ENCODE results near the gene SHB. TPM values are rescaled to one million over a fixed set of nuclear protein-coding genes. Genes with fewer than 3 reads are reported as not detected.

The SHB gene
- total RNA-seq, 1 experiment from 2014 or later, result 20.7 TPM

DNA sequence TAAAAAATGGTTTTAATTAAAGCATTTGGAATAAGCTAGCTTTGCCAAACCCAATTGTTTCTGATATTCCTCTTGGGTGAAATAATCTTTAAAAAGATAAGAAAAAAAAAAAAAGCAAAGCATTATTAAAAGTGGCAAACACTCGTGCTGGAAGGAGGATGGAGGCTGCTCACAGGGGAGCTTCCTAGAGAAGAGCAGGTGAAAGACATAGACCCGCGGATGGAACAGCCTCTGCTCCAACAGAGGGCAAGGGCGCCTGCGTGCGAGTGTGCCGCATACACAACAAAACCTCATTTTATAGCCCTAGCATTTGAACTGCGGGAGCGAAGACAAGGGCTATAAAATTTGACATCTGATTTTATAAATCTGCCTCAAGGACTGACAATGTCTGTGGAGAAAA is 131.7 kb downstream of the SHB start:
- ChIA-PET POLR2A (ENCODE audit: low non-redundant PET) (no interaction called here), CTCF (no interaction called here)
- Histone ChIP-seq H3K4me1 (ENCODE audit: insufficient read depth, low read length, poor library complexity, severe bottlenecking) (peaks cover 21% of the 10 kb centered on the region), H3K4me3 (ENCODE audit: low read depth, low read length, poor library complexity, severe bottlenecking) (no peak overlapping the region), H3K27ac (ENCODE audit: low read depth, low read length, poor library complexity, severe bottlenecking) (peak overlapping the region; percentile 46), H3K27me3 (replicated peaks; ENCODE audit: insufficient read depth, low read depth, low read length, poor library complexity) (no peaks in the 10 kb centered on the region), H3K36me3 (ENCODE audit: insufficient read depth, low read length, poor library complexity, severe bottlenecking) (no peaks in the 10 kb centered on the region), H3K9me3 (ENCODE audit: low read depth, low read length, poor library complexity, severe bottlenecking) (no peaks in the 10 kb centered on the region)
- DNase-seq (ENCODE audit: low spot score), result no peak
- TF ChIP-seq, protein P1, sequence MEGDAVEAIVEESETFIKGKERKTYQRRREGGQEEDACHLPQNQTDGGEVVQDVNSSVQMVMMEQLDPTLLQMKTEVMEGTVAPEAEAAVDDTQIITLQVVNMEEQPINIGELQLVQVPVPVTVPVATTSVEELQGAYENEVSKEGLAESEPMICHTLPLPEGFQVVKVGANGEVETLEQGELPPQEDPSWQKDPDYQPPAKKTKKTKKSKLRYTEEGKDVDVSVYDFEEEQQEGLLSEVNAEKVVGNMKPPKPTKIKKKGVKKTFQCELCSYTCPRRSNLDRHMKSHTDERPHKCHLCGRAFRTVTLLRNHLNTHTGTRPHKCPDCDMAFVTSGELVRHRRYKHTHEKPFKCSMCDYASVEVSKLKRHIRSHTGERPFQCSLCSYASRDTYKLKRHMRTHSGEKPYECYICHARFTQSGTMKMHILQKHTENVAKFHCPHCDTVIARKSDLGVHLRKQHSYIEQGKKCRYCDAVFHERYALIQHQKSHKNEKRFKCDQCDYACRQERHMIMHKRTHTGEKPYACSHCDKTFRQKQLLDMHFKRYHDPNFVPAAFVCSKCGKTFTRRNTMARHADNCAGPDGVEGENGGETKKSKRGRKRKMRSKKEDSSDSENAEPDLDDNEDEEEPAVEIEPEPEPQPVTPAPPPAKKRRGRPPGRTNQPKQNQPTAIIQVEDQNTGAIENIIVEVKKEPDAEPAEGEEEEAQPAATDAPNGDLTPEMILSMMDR (conservative IDR thresholded peaks at IDR 0.05; ENCODE audit: low read depth, low read length), result no peak
- no peak for TF ChIP-seq EZH2 (IDR thresholded peaks at IDR 0.05; ENCODE audit: borderline replicate concordance, low read depth, low read length, poor library complexity, severe bottlenecking)
- BruUV-seq (replicated peaks), result no TSS peak
- intact Hi-C loops (cut with micrococcal nuclease; ENCODE audit: unreplicated experiment), result no loop called here

DNA sequence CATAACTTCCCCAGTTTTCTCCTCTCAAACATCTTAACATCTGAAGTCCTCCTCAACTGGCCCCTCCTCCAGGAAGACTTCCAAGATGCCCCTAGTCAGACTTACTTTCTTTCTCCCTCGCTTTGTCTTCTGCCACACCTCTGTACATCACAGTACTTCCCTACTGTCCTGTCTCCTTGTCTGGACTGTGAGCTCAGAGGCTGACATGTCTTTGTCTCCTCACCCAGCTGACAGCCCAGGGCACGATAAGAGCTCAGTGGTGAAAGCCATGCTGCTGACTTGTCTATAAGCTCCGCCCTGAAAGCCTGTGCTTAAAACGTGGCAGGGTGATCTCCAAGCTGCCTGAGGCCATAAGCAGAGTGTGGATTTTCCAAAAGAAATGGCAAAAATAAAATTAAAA is 132.1 kb downstream of the SHB start:
- H3K27me3 ChIP-seq (replicated peaks; ENCODE audit: insufficient read depth, low read depth, low read length, poor library complexity), result no peaks in the 10 kb centered on the region
- CTCF ChIA-PET, result no interaction called here
- POLR2A ChIA-PET (ENCODE audit: low non-redundant PET), result no interaction called here
- H3K36me3 ChIP-seq (ENCODE audit: insufficient read depth, low read length, poor library complexity, severe bottlenecking), result no peaks in the 10 kb centered on the region
- no peaks in the 10 kb centered on the region for H3K9me3 ChIP-seq (ENCODE audit: low read depth, low read length, poor library complexity, severe bottlenecking)
- no TSS peak for BruUV-seq (replicated peaks)
- TF ChIP-seq, protein P1 (conservative IDR thresholded peaks at IDR 0.05; ENCODE audit: low read depth, low read length), result no peak
- no peak for TF ChIP-seq EZH2 (IDR thresholded peaks at IDR 0.05; ENCODE audit: borderline replicate concordance, low read depth, low read length, poor library complexity, severe bottlenecking)
- H3K4me3 ChIP-seq (ENCODE audit: low read depth, low read length, poor library complexity, severe bottlenecking), result no peak overlapping the region
- DNase-seq (ENCODE audit: low spot score), result peak; percentile 39
- H3K27ac ChIP-seq (ENCODE audit: low read depth, low read length, poor library complexity, severe bottlenecking), result no peak overlapping the region
- peaks cover 21% of the 10 kb centered on the region for H3K4me1 ChIP-seq (ENCODE audit: insufficient read depth, low read length, poor library complexity, severe bottlenecking)
- intact Hi-C loops (cut with micrococcal nuclease; ENCODE audit: unreplicated experiment), result no loop called here

DNA sequence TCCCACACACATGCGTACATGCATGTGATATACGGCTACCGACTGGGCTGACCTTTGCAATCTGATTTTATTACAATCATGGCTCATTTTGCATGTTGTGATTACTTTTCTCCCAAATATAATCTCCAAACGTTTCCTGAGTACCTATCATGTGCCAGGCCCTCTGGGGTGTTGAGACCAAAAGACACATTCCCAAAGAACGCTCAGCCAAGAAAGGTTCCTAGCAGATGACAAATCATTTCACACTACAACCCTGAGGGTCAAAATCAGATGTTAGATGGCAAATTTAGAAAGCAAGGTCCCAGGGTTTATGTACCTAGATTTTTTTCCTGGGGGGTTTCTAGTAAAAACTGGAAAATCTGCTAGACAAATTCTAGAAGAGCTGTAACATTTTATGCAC is 132.7 kb downstream of the SHB start:
- Histone ChIP-seq H3K9me3 (ENCODE audit: low read depth, low read length, poor library complexity, severe bottlenecking) (no peaks in the 10 kb centered on the region), H3K36me3 (ENCODE audit: insufficient read depth, low read length, poor library complexity, severe bottlenecking) (no peaks in the 10 kb centered on the region), H3K4me3 (ENCODE audit: low read depth, low read length, poor library complexity, severe bottlenecking) (no peak overlapping the region), H3K4me1 (ENCODE audit: insufficient read depth, low read length, poor library complexity, severe bottlenecking) (peaks cover 21% of the 10 kb centered on the region), H3K27ac (ENCODE audit: low read depth, low read length, poor library complexity, severe bottlenecking) (no peak overlapping the region), H3K27me3 (replicated peaks; ENCODE audit: insufficient read depth, low read depth, low read length, poor library complexity) (no peaks in the 10 kb centered on the region)
- TF ChIP-seq EZH2 (IDR thresholded peaks at IDR 0.05; ENCODE audit: borderline replicate concordance, low read depth, low read length, poor library complexity, severe bottlenecking), result no peak
- TF ChIP-seq, protein P1 (conservative IDR thresholded peaks at IDR 0.05; ENCODE audit: low read depth, low read length), result no peak
- no TSS peak for BruUV-seq (replicated peaks)
- no peak for DNase-seq (ENCODE audit: low spot score)
- ChIA-PET POLR2A (ENCODE audit: low non-redundant PET) (no interaction called here), CTCF (interaction anchor here (0.7 kb wide), 1 partner anchor 455 kb away, joined by 5 read pairs; no protein-coding TSS in a partner anchor)
- intact Hi-C loops (cut with micrococcal nuclease; ENCODE audit: unreplicated experiment), result no loop called here

All from A673 (cell line).